IPS-NIHi11 (cell line): ENCODE results near the gene FN1.
"Not testable (repeated sequence)": the region's sequence is repeated elsewhere in the genome, so short reads cannot be mapped to it uniquely, and the experiment has no call there.

ENCODE experiments used
- DNase-seq: peaks from one replicate; pipeline ENCODE4 v3.0.0; 2012; ENCODE audit warnings: mixed read lengths, low spot score

Gene FN1

DNA sequence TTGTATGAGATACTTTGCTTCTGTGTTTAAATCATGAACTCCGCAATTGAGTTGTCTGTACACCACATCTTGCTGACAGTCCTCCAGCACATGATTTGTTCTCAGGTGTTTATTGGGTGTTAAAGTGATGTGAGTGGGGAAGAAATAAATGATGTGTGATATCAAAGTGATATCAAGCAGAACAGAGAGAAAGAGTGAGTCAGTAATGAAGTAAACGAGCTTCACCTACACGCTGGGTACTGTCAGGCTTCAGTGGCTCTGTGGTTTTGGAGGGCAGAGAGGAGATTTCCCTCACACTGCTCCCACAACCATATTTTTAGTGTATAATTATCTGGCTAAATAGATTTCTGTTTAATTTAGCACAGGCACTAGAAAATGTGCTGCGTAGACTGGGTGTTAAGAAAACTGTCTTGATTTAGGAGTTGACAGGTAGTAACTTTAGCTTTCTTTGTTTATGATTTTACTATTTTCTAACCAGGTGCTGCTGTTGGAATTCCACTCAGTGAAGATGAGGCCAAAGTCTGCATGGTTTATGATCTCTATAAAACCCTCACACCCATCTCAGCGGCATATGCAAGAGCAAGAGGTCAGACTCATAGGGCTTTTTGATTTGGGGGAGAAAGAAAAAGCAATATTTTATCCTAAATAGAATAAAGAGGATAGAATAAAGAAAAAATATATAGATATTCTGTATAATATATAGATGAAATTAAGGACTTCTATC, 102.8 kb downstream of the FN1 start:
- DNase-seq, result no peak

DNA sequence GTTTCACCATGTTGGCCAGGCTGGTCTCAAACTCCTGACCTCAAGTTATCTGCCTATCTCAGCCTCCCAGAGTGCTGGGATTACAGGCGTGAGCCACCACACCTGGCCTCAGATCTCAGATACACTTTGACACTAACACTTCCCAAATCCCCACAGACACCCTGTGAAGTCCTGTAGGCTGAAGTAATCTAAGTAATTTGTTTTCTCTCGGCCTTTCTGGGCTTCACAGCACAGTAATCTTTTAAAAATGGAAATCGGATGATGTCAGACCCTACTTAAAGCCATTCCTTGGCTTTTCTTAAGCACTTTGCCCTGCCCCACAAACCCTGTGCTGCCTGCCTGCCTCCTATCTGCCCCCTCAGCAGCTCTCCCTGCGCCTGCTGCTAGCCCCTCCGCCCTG, 107.8 kb downstream of the FN1 start:
- no peak for DNase-seq

DNA sequence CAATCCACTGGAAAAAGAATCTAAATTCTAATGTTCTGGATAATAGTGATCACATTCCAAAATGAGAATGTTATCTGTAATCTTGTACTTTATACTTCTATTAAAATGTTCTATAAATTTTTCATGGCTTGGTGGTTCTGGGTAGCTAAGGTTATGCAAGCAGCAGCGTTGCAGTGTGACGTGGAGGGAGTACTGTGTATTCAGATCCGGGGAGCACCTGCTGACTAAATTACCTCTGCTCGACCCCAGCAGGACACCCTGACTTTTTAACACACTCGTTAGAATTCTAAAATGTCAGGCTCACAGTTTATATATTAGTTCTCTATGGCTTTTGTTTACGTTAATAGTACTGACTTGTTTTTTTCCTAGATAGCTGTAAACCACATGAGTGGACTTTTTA, 111.1 kb downstream of the FN1 start:
- DNase-seq, result no peak

DNA sequence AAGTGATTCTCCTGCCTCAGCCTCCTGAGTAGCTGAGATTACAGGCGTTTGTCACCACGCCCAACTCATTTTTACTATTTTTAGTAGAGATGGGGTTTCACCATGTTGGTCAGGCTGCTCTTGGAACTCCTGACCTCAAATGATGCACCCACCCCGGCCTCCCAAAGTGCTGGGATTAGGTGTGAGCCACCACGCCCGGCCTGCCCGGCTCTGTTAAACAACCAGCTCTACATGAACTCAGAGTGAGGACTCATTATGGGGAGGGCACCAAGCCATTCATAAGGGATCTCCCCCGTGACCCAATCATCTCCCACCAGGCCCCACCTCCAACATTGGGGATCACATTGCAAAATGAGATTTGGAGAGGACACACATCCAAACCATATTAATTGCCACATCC, 115.2 kb downstream of the FN1 start:
- DNase-seq, result no peak

DNA sequence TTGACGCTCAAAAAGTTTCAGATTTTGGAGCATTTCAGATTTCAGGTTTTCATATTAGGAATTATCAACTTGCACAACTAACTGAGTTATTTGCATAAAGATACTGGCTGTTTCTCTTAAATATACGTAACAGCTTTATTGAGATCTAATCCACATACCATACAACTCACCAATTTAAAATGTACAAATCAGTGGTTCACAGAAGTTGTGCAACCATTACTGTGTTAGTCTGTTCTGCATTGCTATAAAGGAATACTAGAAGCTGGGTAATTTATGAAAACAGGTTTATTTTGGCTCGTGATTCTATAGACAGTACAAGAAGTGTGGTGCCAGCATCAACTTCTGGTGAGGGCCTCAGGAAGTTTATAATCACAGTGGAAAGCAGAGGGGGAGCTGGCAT, 115.8 kb downstream of the FN1 start:
- no peak for DNase-seq

DNA sequence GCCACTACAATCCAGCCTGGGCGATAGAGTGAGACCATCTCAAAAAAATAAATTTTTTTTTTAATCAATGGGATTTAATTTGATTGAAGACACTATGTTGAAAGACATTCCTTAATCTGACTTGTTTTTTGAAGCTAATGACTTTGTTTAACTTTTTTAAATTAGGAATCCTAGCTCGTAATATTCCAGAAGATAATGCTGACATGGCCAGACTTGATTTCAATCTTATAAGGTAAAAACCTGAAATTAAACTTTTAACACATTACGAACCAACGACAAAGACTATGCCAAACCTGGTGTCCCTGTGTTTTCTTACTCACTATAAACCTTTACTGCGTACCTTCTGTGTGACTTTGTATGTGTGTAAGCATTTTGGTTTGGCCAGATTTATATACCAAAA, 116.4 kb downstream of the FN1 start:
- no peak for DNase-seq

DNA sequence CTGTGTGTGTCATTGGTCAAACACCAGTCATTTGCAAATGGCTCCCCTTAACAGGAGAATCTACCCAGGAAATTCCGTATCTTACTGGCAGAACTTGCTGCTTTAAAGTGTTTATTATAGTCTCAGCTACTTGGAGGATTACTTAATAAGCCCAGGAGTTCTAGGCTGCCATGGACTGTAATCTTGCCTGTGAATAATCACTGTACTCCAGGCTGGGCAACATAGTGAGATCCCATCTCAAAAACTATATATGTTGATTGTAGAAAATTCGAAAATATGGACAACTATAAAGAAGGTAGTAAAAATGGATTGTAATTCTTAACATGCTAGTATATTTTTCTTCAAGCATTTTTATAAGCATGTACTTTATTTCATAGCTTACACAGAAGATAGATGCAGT, 119.5 kb downstream of the FN1 start:
- DNase-seq, result no peak

DNA sequence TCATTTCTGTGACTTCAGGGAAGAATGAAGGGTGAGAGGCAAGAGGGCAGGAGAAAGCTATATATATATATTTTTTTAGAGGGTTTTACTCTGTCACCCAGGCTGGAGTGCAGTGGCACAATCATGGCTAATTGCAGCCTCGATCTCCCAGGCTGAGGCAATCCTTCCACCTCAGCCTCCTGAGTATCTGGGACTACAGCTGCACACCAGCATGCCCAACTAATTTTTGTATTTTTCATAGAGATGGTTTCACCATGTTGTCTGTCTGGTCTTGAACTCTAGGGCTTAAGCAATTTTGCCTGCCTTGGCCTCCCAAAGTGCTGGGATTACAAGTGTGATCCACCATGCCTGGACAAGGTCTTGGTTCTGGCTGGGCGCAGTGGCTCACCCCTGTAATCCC, 120.6 kb downstream of the FN1 start:
- DNase-seq, result no peak

DNA sequence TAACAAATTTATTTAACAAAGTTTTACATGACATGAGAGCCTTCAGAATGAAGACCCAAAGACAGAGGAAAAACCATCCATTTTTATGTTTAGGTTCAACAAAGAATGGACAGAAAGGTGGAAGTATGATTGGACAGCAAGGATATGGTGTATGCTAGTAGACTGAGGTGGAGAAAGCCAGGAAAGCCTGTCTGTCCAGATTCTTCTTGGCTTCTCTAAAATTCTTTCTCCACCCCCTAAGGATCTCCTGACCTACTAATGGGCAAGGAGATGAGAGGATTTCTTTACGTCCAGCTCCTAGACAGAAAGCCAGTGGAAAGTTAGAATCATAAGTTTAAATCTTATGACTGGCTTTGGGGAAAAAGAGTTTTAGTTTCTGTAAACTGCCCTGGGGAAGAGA, 121.0 kb downstream of the FN1 start:
- no peak for DNase-seq

DNA sequence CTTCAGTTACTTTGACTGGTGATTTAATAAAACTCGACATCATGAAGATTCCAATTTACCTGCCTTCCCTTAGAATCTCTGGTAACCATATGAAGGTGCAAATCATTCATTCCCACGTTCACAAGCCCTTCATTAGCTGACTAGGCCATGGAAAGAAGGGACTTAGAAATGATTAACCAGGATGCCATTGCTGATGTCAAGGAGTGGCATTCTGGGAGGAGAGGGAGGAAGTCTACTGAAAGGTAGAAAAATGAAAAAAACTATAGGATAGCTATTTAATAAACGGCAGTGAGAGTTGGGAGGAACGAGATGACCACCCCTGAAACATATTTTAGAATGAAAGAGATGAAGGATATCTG, 122.6 kb downstream of the FN1 start:
- DNase-seq, result no peak

DNA sequence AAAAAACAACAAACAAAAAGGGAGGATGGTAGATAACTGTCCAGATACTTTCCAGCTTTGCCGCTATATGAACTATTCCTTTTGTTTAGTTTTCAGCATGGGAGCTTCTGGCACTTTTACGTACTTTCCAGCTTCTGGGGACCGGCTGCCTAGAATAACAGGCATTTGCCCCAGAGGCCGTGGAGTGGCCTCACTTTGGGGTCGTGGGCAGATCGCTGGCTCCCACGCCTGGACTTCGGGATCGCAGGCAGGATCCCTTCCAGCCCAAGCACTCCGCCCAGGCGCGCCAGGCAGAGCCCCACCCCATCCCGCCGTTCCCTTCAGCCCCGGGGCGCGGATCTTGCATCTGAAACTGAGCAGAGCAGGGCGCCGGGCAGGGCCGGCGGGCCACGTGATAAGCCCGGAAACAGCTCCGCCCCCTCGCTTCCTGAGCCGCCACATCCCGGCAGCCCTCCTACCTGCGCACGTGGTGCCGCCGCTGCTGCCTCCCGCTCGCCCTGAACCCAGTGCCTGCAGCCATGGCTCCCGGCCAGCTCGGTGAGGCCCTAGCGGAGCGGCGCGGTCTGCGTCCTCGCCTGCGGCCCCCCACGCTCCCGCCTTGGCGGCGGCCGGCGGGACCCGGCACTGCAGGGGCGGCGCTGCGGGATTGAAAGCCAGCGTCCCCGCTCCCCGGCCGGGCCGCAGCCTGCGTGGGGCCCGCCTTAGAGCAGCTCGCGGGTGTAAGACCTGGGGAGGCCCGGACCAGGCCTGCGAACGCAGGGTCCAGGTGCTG, 124.1 kb downstream of the FN1 start, which contains the start of gene ATIC:
TSS of gene ATIC (plus strand) at position 435 of the 772 bp plus-strand sequence. CDS start at position 519, 84 bp downstream.
- DNase-seq, result peak; percentile 96

DNA sequence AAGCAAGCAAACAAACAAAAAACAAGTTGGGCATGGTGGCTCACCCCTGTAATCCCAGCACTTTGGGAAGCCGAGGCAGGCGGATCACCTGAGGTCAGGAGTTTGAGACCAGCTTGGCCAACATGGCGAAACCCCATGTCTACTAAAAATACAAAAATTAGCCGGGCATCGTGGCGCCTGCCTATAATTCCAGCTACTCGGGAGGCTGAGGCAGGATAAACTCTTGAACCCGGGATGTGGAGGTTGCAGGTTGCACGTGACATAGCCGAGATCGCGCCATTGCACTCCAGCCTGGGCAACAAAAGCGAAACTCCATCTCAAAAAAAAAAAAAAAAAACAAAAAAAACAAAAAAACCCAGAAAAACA, 124.6 kb downstream of the FN1 start:
- DNase-seq, result not testable (repeated sequence)
